ENCODE data around the gene CRIP1.

Gene CRIP1

DNA sequence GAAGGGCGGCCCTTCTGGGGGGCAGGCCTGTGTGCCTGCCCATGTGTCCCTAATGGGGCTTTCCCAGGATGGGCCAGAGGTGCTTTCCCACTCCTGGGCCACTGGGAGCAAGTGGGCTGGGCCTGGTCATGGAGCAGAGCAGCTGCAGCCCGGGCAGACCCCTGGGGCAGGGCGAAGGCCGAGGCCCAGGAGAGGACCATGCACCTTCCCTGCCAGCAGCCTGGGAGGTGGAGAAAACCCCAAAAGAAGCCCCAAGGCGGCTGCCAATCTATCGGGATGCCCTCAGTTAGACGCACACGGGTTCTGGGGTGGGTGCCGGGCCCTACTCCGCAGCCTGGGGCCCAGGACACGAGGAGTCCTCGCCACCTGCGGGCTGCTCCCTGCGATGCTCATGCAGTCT is 28.1 kb upstream of the CRIP1 start:
- TF ChIP-seq GATA3 (IDR thresholded peaks at IDR 0.05; ENCODE audit: low read depth, low read length), result no peak
- no peak for TF ChIP-seq GATA2 (IDR thresholded peaks at IDR 0.05; ENCODE audit: low read depth, low read length)

DNA sequence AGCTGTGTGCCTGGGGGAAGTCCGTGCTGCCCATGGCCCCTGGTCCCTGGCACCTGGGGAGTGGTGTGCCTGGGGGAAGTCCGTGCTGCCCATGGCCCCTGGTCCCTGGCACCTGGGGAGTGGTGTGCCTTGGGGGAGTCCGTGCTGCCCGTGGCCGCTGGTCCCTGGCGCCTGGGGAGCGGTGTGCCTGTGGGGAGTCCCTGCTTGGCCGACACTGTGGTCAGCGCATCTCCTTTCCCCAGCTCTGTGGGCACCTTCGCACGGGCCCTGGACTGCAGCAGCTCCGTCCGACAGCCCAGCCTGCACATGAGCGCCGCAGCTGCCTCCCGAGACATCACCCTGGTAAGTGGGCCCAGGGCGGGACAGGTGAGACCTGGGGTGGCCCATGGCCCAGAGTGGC is 26.6 kb upstream of the CRIP1 start:
- TF ChIP-seq GATA2 (IDR thresholded peaks at IDR 0.05; ENCODE audit: low read depth, low read length) (no peak), GATA3 (IDR thresholded peaks at IDR 0.05; ENCODE audit: low read depth, low read length) (no peak)

DNA sequence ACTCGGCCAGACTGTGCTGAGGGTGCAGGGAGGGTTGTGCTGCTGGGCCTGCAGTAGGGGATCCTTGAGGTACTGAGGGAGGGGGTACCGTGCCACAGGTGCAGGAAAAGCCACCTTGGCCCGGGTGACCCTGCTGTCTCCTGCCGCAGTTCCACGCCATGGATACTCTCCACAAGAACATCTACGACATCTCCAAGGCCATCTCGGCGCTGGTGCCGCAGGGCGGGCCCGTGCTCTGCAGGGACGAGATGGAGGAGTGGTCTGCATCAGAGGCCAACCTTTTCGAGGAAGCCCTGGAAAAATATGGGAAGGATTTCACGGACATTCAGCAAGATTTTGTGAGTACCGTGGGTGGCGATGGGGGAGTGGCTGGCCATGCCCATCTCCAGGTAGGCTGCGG is 26.1 kb upstream of the CRIP1 start:
- TF ChIP-seq GATA3 (IDR thresholded peaks at IDR 0.05; ENCODE audit: low read depth, low read length), result no peak
- no peak for TF ChIP-seq GATA2 (IDR thresholded peaks at IDR 0.05; ENCODE audit: low read depth, low read length)

DNA sequence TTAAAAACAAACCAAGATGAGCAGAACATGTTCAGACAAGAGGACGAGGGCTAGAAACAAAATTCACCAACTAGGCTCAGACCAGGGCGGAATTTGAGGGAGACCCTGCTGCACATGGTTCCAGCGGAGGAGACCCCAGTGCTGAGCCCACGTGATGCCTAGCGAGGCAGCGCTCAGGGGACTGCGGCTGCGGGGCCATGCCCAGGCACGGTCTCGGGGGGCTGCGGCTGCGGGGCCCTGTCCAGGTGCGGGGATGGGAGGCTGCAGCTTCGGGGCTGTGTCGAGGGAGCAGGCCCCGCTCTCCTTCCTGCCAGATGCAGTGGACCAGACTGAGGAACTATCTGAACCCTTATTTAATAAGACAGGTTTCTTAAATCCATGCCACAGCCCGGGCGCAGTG is 24.8 kb upstream of the CRIP1 start:
- TF ChIP-seq GATA2 (IDR thresholded peaks at IDR 0.05; ENCODE audit: low read depth, low read length), result no peak
- TF ChIP-seq GATA3 (IDR thresholded peaks at IDR 0.05; ENCODE audit: low read depth, low read length), result no peak

DNA sequence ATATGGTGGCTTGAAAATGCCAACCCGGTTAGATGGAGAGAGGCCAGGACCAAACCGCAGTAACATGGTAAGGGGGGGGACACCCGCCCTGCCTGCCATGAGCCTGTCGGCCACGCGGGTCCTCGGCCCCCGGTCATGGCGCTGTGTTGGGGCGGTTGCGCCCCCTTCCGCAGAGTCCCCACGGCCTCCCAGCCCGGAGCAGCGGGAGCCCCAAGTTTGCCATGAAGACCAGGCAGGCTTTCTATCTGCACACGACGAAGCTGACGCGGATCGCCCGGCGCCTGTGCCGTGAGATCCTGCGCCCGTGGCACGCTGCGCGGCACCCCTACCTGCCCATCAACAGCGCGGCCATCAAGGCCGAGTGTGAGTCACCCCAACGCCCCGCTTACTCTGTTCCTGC is 22.2 kb upstream of the CRIP1 start:
- TF ChIP-seq GATA3 (IDR thresholded peaks at IDR 0.05; ENCODE audit: low read depth, low read length), result no peak
- no peak for TF ChIP-seq GATA2 (IDR thresholded peaks at IDR 0.05; ENCODE audit: low read depth, low read length)

DNA sequence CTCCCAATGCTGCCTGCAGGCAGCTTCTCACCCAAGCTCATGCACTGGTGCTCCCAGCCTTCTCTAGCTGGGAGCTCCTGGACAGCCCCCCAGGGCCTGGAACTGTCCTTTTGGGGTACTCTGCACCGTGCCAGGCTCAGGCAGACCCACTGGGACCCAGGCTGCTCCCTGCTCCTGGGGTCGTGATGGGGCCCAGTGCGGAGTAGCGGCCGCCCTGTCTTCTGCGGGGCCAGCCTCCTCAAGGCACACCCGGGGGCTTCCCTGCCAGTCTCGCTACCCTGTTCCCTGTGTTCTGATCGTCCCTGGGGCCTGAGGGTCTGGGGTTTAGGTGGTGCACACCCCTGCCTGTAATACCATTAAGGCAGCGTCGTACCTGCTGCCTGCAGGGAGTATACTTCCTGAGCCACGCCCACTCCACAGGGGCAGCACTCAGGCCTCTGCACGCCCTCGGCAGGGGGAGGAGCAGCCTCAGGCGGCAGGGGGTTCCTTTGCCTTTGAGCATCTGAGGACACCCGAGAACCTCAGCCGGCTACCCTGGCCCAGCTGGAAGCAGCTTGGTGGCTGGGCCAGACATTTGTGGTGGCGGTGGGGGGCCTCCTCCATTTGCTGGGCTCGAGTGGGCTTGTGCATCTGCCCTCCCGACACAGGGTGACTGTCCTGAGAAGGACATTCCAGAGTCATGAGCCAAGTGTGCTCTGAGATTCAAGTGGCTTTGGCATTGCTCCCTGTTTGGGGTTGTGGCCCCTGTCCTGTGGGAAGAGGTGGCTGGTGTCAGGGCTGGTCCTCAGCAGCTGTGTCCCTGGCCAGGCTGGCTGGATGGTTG is 21.3 kb upstream of the CRIP1 start:
- no peak for TF ChIP-seq GATA3 (IDR thresholded peaks at IDR 0.05; ENCODE audit: low read depth, low read length)
- TF ChIP-seq GATA2 (IDR thresholded peaks at IDR 0.05; ENCODE audit: low read depth, low read length), result no peak

DNA sequence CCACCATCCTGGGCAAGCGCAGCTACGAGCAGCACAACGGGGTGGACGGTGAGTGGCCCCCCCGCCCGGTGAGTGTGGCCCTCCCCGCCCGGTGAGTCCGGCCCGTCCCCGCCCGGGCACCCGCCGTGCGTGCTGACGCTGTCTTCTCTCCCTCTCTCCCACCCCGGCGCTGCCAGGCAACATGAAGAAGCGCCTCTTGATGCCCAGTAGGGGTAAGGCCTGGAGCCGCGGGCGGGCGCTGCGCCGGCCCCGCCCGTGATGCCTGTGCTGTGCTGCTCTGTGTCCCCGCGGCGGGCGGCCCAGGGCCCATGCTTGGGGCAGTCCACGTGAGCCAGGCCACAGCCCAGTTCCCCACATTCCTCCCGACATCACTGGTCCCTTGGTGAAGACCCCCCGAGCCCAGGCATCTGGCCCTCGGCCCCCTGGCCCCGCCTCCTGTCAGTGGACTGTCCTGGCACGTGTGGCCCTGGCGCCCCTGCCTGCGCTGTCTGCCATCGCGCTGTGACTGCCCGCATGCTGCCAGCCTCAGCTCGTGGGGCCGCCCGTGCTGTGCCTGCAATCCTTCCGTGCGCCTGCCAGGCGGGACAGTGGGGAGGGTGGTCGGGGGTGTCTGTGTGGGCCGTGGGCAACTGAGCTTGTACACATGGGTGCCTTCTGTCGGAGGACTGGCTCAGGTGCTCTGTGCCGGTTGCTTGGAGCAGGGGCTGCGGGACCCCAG is 20.0 kb upstream of the CRIP1 start:
- TF ChIP-seq GATA2 (IDR thresholded peaks at IDR 0.05; ENCODE audit: low read depth, low read length) (no peak), GATA3 (IDR thresholded peaks at IDR 0.05; ENCODE audit: low read depth, low read length) (no peak)

DNA sequence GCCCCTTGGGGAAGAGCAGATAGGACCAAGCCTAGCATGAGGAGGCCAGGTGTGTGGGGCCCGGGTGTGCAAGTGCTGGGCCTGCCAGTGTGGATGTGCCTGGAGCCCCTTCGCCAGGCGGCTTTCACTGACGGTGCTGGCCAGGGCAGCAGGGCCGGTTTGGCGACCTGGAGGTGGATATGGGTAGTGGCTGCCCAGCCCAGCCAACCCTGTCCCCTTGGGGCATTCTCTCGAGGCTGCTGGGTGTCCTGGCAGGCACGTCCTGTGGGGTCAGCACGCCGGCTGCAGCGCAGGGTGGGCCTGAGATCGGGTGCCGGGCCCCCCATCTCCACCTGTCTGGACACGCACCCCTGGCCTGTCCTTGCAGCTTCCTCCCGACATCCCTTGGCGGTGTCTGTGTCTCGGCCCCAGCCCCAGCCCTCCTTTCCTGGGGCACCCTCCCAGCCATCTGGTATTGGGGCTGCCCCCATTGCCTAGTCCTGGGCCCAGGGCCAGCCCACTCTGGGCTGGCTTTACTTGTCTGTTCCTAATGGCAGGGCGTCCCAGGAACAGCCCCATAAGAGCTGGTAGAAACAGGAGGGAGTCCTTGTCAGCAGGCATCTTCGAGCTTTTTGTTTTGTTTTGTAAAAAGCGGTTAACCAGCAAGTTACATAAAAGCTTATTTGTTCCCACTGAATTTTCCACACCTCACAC is 19.3 kb upstream of the CRIP1 start:
- TF ChIP-seq GATA2 (IDR thresholded peaks at IDR 0.05; ENCODE audit: low read depth, low read length), result no peak
- TF ChIP-seq GATA3 (IDR thresholded peaks at IDR 0.05; ENCODE audit: low read depth, low read length), result no peak

DNA sequence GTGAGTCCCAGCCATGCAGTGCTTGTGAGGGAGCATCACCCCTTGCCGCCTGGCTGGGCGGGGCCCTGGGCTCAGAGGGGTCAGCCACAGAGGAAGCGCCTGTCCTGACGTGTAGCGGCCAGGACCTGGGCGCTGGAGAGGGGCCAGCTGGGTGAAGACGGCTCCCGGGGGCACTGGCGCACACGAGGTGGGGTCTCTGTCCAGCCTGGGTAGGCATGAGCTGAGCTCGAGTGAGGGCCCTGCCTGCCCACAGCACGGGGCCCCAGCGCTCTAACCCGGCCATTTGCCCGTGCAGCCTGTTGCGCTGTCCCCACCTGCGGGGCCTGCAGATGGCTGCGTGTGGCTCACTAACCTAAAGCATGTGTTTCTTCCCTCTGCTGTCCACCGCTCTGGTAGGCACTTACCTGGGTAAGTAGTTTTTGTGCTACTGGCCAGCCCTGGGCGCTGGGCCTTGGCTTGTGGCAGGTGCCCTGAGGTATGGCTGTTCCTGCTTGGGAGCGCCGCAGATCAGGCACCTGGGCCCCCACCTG is 18.7 kb upstream of the CRIP1 start:
- TF ChIP-seq GATA3 (IDR thresholded peaks at IDR 0.05; ENCODE audit: low read depth, low read length) (no peak), GATA2 (IDR thresholded peaks at IDR 0.05; ENCODE audit: low read depth, low read length) (no peak)

DNA sequence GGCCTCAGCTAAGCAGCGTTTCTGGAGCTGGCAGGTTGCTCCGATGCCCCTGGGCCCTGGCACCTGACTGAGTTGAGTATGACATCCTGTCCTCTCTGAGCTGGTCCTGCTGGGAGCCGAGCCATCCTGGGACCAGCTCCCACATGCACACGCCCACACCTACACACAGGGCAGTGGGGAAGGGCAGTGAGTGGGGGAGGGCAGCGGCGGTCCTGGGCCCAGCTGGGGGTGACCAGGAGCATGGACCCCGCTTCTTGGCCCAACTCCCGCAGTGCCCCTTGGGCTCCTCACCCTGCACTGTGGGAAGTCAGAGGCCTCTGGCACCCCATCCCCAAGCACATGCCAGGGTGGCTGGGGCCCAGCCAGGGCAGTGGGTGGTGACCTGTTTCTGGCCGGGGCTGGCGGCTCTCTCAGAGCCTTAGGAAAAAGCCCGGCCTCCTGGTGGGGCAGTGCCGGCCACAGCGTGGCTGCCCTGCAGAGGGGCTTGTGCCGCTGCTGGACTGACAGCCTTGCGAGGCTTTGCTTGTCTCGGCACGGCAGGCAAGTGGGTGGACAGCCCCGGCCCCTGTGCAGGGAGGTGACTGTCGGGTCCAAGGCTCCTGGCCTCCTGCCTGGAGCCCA is 18.0 kb upstream of the CRIP1 start:
- TF ChIP-seq GATA2 (IDR thresholded peaks at IDR 0.05; ENCODE audit: low read depth, low read length) (no peak), GATA3 (IDR thresholded peaks at IDR 0.05; ENCODE audit: low read depth, low read length) (no peak)

DNA sequence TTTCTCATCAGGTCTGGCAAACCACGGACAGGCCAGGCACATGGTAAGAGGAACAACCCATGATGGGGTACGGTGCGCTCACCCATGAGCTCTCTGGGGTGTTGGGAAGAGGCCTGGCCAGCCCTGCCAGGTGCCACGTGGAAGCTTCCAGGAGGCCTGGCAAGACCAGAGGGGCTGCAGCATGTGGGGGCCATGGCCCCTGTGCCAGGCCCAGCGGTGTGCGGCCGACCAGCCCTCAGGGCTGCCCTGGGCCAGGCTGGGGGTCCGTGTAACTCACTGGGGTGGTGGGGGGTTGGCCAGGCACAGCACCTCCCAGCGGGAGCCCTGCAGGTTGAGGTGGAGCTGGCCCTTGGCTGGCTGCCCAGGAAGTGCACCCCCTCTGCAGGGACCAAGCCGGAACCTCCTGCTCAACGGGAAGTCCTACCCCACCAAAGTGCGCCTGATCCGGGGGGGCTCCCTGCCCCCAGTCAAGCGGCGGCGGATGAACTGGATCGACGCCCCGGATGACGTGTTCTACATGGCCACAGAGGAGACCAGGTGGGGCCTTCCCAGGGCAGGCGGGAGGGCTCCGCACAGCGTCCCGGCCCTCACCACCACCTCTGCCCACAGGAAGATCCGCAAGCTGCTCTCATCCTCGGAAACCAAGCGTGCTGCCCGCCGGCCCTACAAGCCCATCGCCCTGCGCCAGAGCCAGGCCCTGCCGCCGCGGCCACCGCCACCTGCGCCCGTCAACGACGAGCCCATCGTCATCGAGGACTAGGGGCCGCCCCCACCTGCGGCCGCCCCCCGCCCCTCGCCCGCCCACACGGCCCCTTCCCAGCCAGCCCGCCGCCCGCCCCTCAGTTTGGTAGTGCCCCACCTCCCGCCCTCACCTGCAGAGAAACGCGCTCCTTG is 17.0 kb upstream of the CRIP1 start:
- TF ChIP-seq GATA3 (IDR thresholded peaks at IDR 0.05; ENCODE audit: low read depth, low read length) (no peak), GATA2 (IDR thresholded peaks at IDR 0.05; ENCODE audit: low read depth, low read length) (no peak)

DNA sequence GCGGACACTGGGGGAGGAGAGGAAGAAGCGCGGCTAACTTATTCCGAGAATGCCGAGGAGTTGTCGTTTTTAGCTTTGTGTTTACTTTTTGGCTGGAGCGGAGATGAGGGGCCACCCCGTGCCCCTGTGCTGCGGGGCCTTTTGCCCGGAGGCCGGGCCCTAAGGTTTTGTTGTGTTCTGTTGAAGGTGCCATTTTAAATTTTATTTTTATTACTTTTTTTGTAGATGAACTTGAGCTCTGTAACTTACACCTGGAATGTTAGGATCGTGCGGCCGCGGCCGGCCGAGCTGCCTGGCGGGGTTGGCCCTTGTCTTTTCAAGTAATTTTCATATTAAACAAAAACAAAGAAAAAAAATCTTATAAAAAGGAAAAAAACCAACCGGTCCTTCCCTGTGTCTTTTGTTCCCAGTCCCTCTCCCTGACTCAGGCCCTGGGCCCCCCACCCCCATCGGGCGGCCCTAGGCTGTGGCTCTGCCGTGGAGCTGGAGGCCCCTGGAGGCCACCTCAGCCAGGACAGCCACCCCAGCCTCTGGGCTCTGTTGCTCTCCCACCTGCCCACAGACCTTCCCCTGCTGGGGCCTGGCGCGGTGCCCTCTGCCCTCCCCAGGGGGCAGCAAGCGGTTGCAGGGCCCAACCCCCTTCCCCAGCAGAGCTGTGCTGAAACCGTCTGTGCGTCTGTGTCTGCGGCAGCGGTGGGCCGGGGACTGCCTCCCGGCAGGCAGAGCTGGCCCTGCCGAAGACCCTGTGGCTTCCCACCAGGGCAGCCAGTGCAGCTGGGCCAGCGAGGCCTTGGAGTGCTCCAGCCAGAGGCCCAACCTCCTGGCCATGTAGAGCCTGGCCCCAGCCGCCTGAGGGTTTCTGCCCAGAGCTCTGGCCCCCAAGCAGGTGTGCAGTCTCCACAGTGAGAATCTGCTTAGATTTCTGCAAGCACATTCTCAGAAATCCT is 16.1 kb upstream of the CRIP1 start:
- TF ChIP-seq GATA2 (IDR thresholded peaks at IDR 0.05; ENCODE audit: low read depth, low read length) (no peak), GATA3 (IDR thresholded peaks at IDR 0.05; ENCODE audit: low read depth, low read length) (no peak)
